ENCODE data around the gene EPHB1.

The EPHB1 gene

GRCh38 chr3:135271177-135272025 lies 476.3 kb downstream of the EPHB1 start:
- peak; percentile 84 for DNase-seq

GRCh38 chr3:135272026-135272669 lies 477.1 kb downstream of the EPHB1 start:
- peak; percentile 91 for DNase-seq

- DNase-seq: no peak
These were observed 497.1 kb downstream of the EPHB1 start for GRCh38 chr3:135292162-135292561.

- DNase-seq: no peak
These were observed 506.6 kb downstream of the EPHB1 start for GRCh38 chr3:135301670-135302069.

GRCh38 chr3:135304378-135304777 lies 509.3 kb downstream of the EPHB1 start:
- no peak for DNase-seq

Measured in DMS79 (cell line).